ENCODE data around the gene SLC25A51. TPM values are rescaled to one million over a fixed set of nuclear protein-coding genes. Genes with fewer than 3 reads are reported as not detected.
"Not testable (repeated sequence)": the region's sequence is repeated elsewhere in the genome, so short reads cannot be mapped to it uniquely, and the experiment has no call there.

The SLC25A51 gene
- total RNA-seq, 1 donor from 2014 or later: 63.7 TPM

GRCh38 chr9:37913480-37914153, 9.7 kb upstream of the SLC25A51 start:
- no peak for FAIRE-seq

GRCh38 chr9:37911271-37911681, 7.3 kb upstream of the SLC25A51 start:
- FAIRE-seq: no peak
- TF ChIP-seq CTCF (IDR thresholded peaks at IDR 0.05; ENCODE audit: insufficient read depth, low read length, severe bottlenecking): no peak
- no peak overlapping the region for H3K4me3 ChIP-seq (ENCODE audit: low read depth, low read length)
- H3K36me3 ChIP-seq (ENCODE audit: control insufficient read depth, insufficient read depth, low read length): no peaks in the 10 kb centered on the region
- no peaks in the 10 kb centered on the region for H3K27me3 ChIP-seq (ENCODE audit: control insufficient read depth, insufficient read depth, low read length)
- DNase-seq (ENCODE audit: low read depth): no peak

More at GRCh38 chr9:37913480-37914153, 9.7 kb upstream of the SLC25A51 start:
- peak; percentile 94 for TF ChIP-seq CTCF (IDR thresholded peaks at IDR 0.05; ENCODE audit: insufficient read depth, low read length, severe bottlenecking)
- Histone ChIP-seq H3K36me3 (ENCODE audit: control insufficient read depth, insufficient read depth, low read length) (peaks cover 7% of the 10 kb centered on the region), H3K27me3 (ENCODE audit: control insufficient read depth, insufficient read depth, low read length) (no peaks in the 10 kb centered on the region), H3K4me3 (ENCODE audit: low read depth, low read length) (no peak overlapping the region)
- peak; percentile 77 for DNase-seq (ENCODE audit: low read depth)

GRCh38 chr9:37910271-37910670, 6.3 kb upstream of the SLC25A51 start:
- H3K27me3 ChIP-seq (ENCODE audit: control insufficient read depth, insufficient read depth, low read length): no peaks in the 10 kb centered on the region
- no peak overlapping the region for H3K4me3 ChIP-seq (ENCODE audit: low read depth, low read length)
- H3K36me3 ChIP-seq (ENCODE audit: control insufficient read depth, insufficient read depth, low read length): no peaks in the 10 kb centered on the region
- no peak for TF ChIP-seq CTCF (IDR thresholded peaks at IDR 0.05; ENCODE audit: insufficient read depth, low read length, severe bottlenecking)
- FAIRE-seq (no peak), DNase-seq (ENCODE audit: low read depth) (no peak)

- H3K4me3 ChIP-seq (ENCODE audit: low read depth, low read length); FAIRE-seq; DNase-seq (ENCODE audit: low read depth); H3K36me3 ChIP-seq (ENCODE audit: control insufficient read depth, insufficient read depth, low read length); H3K27me3 ChIP-seq (ENCODE audit: control insufficient read depth, insufficient read depth, low read length): not testable (repeated sequence)
These were observed 5.9 kb upstream of the SLC25A51 start for GRCh38 chr9:37909836-37910235.

GRCh38 chr9:37909326-37909725, 5.4 kb upstream of the SLC25A51 start:
- no peak for TF ChIP-seq CTCF (IDR thresholded peaks at IDR 0.05; ENCODE audit: insufficient read depth, low read length, severe bottlenecking)
- H3K36me3 ChIP-seq (ENCODE audit: control insufficient read depth, insufficient read depth, low read length): no peaks in the 10 kb centered on the region
- FAIRE-seq: no peak
- H3K27me3 ChIP-seq (ENCODE audit: control insufficient read depth, insufficient read depth, low read length): no peaks in the 10 kb centered on the region
- DNase-seq (ENCODE audit: low read depth): no peak
- no peak overlapping the region for H3K4me3 ChIP-seq (ENCODE audit: low read depth, low read length)

GRCh38 chr9:37908698-37909186, 4.8 kb upstream of the SLC25A51 start:
- Histone ChIP-seq H3K36me3 (ENCODE audit: control insufficient read depth, insufficient read depth, low read length) (no peaks in the 10 kb centered on the region), H3K4me3 (ENCODE audit: low read depth, low read length) (no peak overlapping the region), H3K27me3 (ENCODE audit: control insufficient read depth, insufficient read depth, low read length) (no peaks in the 10 kb centered on the region)
- FAIRE-seq (peak; percentile 18), DNase-seq (ENCODE audit: low read depth) (peak; percentile 82)
- no peak for TF ChIP-seq CTCF (IDR thresholded peaks at IDR 0.05; ENCODE audit: insufficient read depth, low read length, severe bottlenecking)

Data from bronchial epithelial cell (primary cell).